ENCODE data around the gene TLE5. TPM values are rescaled to one million over a fixed set of nuclear protein-coding genes. Genes with fewer than 3 reads are reported as not detected.

The TLE5 gene
- total and polyA plus RNA-seq, 9 of the 15 experiments (the other 6 are each of a cell fraction or from before 2014, with no cell fraction given), result 2.0 to 347 (median 235) TPM

GRCh38 chr19:3017923-3018322, 44.4 kb downstream of the TLE5 start:
- ATAC-seq (no peak), DNase-seq (ENCODE audit: extremely low read depth in 1 of 4, low spot score in 3 of 4) (no peak), FAIRE-seq (no peak)
- H3K9ac ChIP-seq (ENCODE audit: insufficient read depth in 1 of 2, low read depth in 2 of 2, low read length in 2 of 2), result no peak overlapping the region
- WGBS (ENCODE audit: insufficient coverage, low coverage, missing lambda C conversion rate), result 74% methylated on average over 5 of the region's 7 CpGs
- no peaks in the 10 kb centered on the region for H3K9me1 ChIP-seq (ENCODE audit: control insufficient read depth, insufficient read depth, low read length)
- H3K4me1 ChIP-seq (replicated peaks in 1 of 2; ENCODE audit: control insufficient read depth in 2 of 2, insufficient read depth in 2 of 2, low read length in 2 of 2), result peaks cover 4 to 16% of the 10 kb centered on the region in 2 experiments; a peak in 4 of 5 replicates
- H3K27ac ChIP-seq (ENCODE audit: extremely low read depth, low read depth, low read length), result no peak overlapping the region
- no peaks in the 10 kb centered on the region for H3K36me3 ChIP-seq (ENCODE audit: control insufficient read depth, insufficient read depth, low read length)
- H3K4me3 ChIP-seq, result no peak overlapping the region
- ChIA-PET POLR2A (no interaction called here), CTCF (ENCODE audit: low intra/inter-chr PET ratio) (no interaction called here)
- H2AFZ ChIP-seq (ENCODE audit: low read depth, low read length), result no peak overlapping the region
- in situ Hi-C loops (cut with MboI), result no loop called here
- no peaks in the 10 kb centered on the region for H4K20me1 ChIP-seq (replicated peaks; ENCODE audit: control insufficient read depth, insufficient read depth, low read length)
- H3K79me2 ChIP-seq (ENCODE audit: control insufficient read depth, insufficient read depth, low read length), result no peaks in the 10 kb centered on the region
- no TSS peak for BruUV-seq (replicated peaks)
- intact Hi-C loops (cut with micrococcal nuclease), result no loop called here
- no peaks in the 10 kb centered on the region for H3K9me3 ChIP-seq (replicated peaks; ENCODE audit: control insufficient read depth, insufficient read depth, low read depth, low read length)
- no peak overlapping the region for H3K4me2 ChIP-seq (ENCODE audit: insufficient read depth, low read length)
- H3K27me3 ChIP-seq (ENCODE audit: control insufficient read depth in 2 of 2, insufficient read depth in 2 of 2, low read length in 2 of 2), result no peaks in the 10 kb centered on the region
- TF ChIP-seq, protein P1, sequence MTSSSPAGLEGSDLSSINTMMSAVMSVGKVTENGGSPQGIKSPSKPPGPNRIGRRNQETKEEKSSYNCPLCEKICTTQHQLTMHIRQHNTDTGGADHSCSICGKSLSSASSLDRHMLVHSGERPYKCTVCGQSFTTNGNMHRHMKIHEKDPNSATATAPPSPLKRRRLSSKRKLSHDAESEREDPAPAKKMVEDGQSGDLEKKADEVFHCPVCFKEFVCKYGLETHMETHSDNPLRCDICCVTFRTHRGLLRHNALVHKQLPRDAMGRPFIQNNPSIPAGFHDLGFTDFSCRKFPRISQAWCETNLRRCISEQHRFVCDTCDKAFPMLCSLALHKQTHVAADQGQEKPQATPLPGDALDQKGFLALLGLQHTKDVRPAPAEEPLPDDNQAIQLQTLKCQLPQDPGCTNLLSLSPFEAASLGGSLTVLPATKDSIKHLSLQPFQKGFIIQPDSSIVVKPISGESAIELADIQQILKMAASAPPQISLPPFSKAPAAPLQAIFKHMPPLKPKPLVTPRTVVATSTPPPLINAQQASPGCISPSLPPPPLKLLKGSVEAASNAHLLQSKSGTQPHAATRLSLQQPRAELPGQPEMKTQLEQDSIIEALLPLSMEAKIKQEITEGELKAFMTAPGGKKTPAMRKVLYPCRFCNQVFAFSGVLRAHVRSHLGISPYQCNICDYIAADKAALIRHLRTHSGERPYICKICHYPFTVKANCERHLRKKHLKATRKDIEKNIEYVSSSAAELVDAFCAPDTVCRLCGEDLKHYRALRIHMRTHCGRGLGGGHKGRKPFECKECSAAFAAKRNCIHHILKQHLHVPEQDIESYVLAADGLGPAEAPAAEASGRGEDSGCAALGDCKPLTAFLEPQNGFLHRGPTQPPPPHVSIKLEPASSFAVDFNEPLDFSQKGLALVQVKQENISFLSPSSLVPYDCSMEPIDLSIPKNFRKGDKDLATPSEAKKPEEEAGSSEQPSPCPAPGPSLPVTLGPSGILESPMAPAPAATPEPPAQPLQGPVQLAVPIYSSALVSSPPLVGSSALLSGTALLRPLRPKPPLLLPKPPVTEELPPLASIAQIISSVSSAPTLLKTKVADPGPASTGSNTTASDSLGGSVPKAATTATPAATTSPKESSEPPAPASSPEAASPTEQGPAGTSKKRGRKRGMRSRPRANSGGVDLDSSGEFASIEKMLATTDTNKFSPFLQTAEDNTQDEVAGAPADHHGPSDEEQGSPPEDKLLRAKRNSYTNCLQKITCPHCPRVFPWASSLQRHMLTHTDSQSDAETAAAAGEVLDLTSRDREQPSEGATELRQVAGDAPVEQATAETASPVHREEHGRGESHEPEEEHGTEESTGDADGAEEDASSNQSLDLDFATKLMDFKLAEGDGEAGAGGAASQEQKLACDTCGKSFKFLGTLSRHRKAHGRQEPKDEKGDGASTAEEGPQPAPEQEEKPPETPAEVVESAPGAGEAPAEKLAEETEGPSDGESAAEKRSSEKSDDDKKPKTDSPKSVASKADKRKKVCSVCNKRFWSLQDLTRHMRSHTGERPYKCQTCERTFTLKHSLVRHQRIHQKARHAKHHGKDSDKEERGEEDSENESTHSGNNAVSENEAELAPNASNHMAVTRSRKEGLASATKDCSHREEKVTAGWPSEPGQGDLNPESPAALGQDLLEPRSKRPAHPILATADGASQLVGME (CRISPR knock-in tag; IDR thresholded peaks at IDR 0.05), result no peak
- no peak for TF ChIP-seq ZNF431 (CRISPR knock-in tag; IDR thresholded peaks at IDR 0.05)
- TF ChIP-seq MBD2 (IDR thresholded peaks at IDR 0.05; ENCODE audit: borderline replicate concordance, low read depth), result no peak
- TF ChIP-seq, protein P2, sequence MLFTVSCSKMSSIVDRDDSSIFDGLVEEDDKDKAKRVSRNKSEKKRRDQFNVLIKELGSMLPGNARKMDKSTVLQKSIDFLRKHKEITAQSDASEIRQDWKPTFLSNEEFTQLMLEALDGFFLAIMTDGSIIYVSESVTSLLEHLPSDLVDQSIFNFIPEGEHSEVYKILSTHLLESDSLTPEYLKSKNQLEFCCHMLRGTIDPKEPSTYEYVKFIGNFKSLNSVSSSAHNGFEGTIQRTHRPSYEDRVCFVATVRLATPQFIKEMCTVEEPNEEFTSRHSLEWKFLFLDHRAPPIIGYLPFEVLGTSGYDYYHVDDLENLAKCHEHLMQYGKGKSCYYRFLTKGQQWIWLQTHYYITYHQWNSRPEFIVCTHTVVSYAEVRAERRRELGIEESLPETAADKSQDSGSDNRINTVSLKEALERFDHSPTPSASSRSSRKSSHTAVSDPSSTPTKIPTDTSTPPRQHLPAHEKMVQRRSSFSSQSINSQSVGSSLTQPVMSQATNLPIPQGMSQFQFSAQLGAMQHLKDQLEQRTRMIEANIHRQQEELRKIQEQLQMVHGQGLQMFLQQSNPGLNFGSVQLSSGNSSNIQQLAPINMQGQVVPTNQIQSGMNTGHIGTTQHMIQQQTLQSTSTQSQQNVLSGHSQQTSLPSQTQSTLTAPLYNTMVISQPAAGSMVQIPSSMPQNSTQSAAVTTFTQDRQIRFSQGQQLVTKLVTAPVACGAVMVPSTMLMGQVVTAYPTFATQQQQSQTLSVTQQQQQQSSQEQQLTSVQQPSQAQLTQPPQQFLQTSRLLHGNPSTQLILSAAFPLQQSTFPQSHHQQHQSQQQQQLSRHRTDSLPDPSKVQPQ (CRISPR knock-in tag; IDR thresholded peaks at IDR 0.05; ENCODE audit: borderline replicate concordance), result no peak
- no peak for TF ChIP-seq DMBX1 (CRISPR knock-in tag; IDR thresholded peaks at IDR 0.05; ENCODE audit: borderline replicate concordance)
- no peak for TF ChIP-seq CCNT2 (IDR thresholded peaks at IDR 0.05; ENCODE audit: borderline replicate concordance, extremely low read depth, insufficient read length, low read depth, low read length)
- TF ChIP-seq E2F6 (IDR thresholded peaks at IDR 0.05; ENCODE audit: borderline replicate concordance in 1 of 2, extremely low read depth in 1 of 2, insufficient read depth in 1 of 2, insufficient read length in 1 of 2, low read depth in 1 of 2, low read length in 1 of 2, poor library complexity in 1 of 2, severe bottlenecking in 1 of 2), result no peak
- TF ChIP-seq SRSF1 (IDR thresholded peaks at IDR 0.05; ENCODE audit: low read depth, low read length), result no peak
- TF ChIP-seq, protein P3, sequence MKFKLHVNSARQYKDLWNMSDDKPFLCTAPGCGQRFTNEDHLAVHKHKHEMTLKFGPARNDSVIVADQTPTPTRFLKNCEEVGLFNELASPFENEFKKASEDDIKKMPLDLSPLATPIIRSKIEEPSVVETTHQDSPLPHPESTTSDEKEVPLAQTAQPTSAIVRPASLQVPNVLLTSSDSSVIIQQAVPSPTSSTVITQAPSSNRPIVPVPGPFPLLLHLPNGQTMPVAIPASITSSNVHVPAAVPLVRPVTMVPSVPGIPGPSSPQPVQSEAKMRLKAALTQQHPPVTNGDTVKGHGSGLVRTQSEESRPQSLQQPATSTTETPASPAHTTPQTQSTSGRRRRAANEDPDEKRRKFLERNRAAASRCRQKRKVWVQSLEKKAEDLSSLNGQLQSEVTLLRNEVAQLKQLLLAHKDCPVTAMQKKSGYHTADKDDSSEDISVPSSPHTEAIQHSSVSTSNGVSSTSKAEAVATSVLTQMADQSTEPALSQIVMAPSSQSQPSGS (CRISPR knock-in tag; IDR thresholded peaks at IDR 0.05), result no peak
- no peak for TF ChIP-seq STAT5B (CRISPR knock-in tag; IDR thresholded peaks at IDR 0.05)
- no peak for TF ChIP-seq ZNF717 (CRISPR knock-in tag; IDR thresholded peaks at IDR 0.05)

Data from K562 (cell line).